Astrocyte (in vitro differentiated cells and primary cell): Measurements from ENCODE around the gene SPDYE2.
"Not testable (repeated sequence)": the region's sequence is repeated elsewhere in the genome, so short reads cannot be mapped to it uniquely, and the experiment has no call there.

Experiments used
- EZH2 ChIP-seq: IDR thresholded peaks from 2 replicates; pipeline ENCODE4 v1.6.1; 2012; ENCODE audit warnings: mild to moderate bottlenecking, low read length, inconsistent platforms; ENCODE audit not compliant: insufficient read depth
- TF ChIP-seq, protein P1 (sequence below): IDR thresholded peaks from 2 replicates; pipeline ENCODE4 v1.5.1; 2011; ENCODE audit warnings: low read depth, mild to moderate bottlenecking, inconsistent platforms, low read length, moderate library complexity; ENCODE audit not compliant: insufficient read depth

DNA sequence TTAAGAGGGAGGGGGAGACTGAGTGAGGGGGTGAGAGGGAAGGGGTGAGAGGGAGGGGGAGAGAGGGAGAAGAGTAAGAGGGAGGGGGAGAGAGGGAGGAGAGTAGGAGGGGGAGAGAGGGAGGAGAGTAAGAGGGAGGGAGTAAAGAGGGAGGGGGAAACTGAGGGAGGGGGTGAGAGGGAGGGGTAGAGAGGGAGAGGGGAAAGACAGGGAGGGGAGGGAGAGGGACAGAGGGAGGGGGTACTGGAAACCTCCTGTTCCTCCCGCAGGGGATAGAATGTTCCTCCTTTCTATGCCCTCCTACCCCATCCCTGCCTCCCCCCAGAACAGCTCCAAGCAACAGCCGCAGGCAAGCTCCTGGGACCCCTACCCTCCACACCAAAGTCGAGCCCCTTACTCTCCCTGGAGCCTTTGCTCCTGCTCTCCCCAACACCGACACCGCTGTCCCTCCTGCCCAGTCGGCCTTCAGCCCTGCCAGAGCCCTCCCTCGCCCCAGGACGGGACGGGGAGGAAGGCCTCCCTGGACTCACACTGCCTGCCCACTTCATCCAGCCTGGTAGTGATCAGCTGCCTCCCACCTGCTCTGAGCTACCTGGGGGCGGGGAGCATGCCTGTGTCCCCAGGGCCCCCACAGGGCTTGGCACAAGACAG, 60.8 kb downstream of the SPDYE2 start:
- not testable (repeated sequence) for TF ChIP-seq EZH2
- TF ChIP-seq, protein P1, sequence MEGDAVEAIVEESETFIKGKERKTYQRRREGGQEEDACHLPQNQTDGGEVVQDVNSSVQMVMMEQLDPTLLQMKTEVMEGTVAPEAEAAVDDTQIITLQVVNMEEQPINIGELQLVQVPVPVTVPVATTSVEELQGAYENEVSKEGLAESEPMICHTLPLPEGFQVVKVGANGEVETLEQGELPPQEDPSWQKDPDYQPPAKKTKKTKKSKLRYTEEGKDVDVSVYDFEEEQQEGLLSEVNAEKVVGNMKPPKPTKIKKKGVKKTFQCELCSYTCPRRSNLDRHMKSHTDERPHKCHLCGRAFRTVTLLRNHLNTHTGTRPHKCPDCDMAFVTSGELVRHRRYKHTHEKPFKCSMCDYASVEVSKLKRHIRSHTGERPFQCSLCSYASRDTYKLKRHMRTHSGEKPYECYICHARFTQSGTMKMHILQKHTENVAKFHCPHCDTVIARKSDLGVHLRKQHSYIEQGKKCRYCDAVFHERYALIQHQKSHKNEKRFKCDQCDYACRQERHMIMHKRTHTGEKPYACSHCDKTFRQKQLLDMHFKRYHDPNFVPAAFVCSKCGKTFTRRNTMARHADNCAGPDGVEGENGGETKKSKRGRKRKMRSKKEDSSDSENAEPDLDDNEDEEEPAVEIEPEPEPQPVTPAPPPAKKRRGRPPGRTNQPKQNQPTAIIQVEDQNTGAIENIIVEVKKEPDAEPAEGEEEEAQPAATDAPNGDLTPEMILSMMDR = not testable (repeated sequence)
